Large intestine (tissue), 3 donors: ENCODE results near the gene OLA1. TPM values are rescaled to one million over a fixed set of nuclear protein-coding genes. Genes with fewer than 3 reads are reported as not detected.

ENCODE experiments used
- DNase-seq, 2 donors: peaks; one replicate each; pipeline versions ENCODE4 v3.0.0 to v3.0.0-alpha.2; 2013
- H3K27ac ChIP-seq: one replicate; pipeline ENCODE4 v1.5.1; 2013; ENCODE audit warnings: low read length
- H3K27me3 ChIP-seq: 2 replicates; pipeline ENCODE4 v1.6.1; 2013; ENCODE audit warnings: low read length; ENCODE audit not compliant: control insufficient read depth, insufficient read depth
- H3K36me3 ChIP-seq: 2 replicates; pipeline ENCODE4 v1.6.1; 2013; ENCODE audit warnings: low read length; ENCODE audit not compliant: control insufficient read depth, insufficient read depth
- H3K4me1 ChIP-seq: one replicate; pipeline ENCODE4 v1.6.1; 2013; ENCODE audit warnings: low read length; ENCODE audit not compliant: control insufficient read depth, insufficient read depth
- H3K4me3 ChIP-seq: one replicate; pipeline ENCODE4 v1.5.1; 2013; ENCODE audit warnings: low read length
- H3K9me3 ChIP-seq: one replicate; pipeline ENCODE4 v1.6.1; 2013; ENCODE audit warnings: mild to moderate bottlenecking, low read depth, low read length, moderate library complexity; ENCODE audit not compliant: control insufficient read depth
- WGBS: methylation state at CpG from one replicate; pipeline ENCODE4 v1.1.5; 2013; ENCODE audit warnings: low lambda C conversion rate; ENCODE audit not compliant: insufficient coverage; 5-methylcytosine and 5-hydroxymethylcytosine counted together
- polyA plus RNA-seq: library from polyadenylated mRNA; unstranded; fragments of 120-200 nt; gene quantifications from one replicate; pipeline ENCODE4 v1.2.1, GENCODE V29; 2013

The OLA1 gene
- polyA plus RNA-seq, 1 donor = 150 TPM

DNA sequence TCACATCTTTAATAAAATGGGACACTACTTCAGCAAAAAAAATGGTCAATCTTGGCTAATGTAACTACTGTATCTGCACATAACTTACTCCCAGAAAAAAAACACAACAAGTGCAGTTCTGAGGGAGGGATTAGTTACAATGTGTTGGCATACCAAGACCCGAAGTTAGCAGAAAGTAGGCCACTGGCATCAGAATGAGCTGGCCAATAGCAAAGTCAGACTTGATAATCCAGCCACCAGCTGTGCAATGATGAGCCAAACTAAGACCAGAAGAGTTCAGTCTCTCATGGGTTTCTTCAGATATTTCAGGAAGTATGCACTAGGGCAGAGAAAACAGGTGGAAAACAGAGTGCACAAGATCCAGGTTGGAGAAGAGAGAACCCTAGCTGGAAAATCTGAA is 65.3 kb downstream of the OLA1 start:
- Histone ChIP-seq H3K27ac (no peak overlapping the region), H3K4me1 (no peaks in the 10 kb centered on the region), H3K36me3 (peaks cover 2% of the 10 kb centered on the region), H3K27me3 (no peaks in the 10 kb centered on the region), H3K9me3 (no peaks in the 10 kb centered on the region), H3K4me3 (no peak overlapping the region)
- no peak for DNase-seq
- WGBS = no CpG with 5 or more reads among the region's 1 CpG

DNA sequence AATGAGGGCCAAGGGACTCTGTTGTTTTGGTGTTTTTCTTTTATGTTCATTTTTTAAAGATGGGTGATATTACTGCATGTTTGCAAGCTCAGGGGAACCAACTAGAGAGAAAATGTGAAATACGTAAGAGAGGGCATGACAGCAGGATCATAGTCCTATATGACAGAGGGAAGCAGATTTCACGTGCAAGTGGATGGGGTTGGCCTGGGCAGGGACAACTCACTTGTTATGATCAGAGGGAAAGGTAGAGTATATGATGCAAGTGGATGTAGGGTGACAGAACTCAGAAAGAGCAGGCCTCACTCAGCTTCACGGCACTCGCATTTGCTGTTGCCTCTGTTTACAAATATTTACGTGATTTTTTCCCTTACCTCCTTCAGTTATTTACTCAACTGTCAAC is 67.0 kb downstream of the OLA1 start:
- Histone ChIP-seq H3K9me3 (no peaks in the 10 kb centered on the region), H3K4me3 (no peak overlapping the region), H3K27ac (no peak overlapping the region), H3K4me1 (no peaks in the 10 kb centered on the region), H3K36me3 (no peaks in the 10 kb centered on the region), H3K27me3 (no peaks in the 10 kb centered on the region)
- 94% methylated on average over 2 of the region's 5 CpGs for WGBS
- DNase-seq = no peak

GRCh38 chr2:174180726-174181236 is 67.6 kb downstream of the OLA1 start:
- Histone ChIP-seq H3K27me3 (no peaks in the 10 kb centered on the region), H3K27ac (no peak overlapping the region), H3K36me3 (no peaks in the 10 kb centered on the region), H3K4me3 (no peak overlapping the region), H3K4me1 (no peaks in the 10 kb centered on the region), H3K9me3 (peaks cover 2% of the 10 kb centered on the region)
- no peak for DNase-seq

DNA sequence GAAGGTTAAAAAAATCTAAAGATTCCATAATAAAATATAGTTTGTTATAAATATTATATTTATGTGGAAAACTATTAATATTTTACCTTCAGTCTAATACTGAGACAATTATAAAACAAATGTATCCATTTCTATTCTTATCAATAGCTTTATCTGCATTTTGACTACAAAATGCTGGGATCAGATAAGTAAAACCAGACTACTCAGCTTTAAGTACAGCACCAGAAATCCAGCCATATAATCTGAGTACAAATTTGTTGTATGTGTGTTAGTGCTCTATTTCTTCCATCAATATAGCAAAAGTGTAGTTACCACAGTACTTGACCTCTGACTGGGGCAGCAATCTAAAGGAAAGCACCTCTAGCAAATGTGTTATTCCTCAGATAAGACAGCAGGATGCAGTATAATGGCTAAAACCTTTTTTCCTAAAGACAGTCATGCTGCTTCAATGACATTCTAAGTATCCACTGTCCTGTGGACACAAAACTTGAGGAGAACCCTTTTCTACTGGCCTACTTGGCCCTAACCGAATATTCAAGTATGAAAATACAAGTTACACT is 68.1 kb downstream of the OLA1 start:
- WGBS = no CpG with 5 or more reads among the region's 1 CpG
- no peaks in the 10 kb centered on the region for H3K36me3 ChIP-seq
- H3K9me3 ChIP-seq = peaks cover 8% of the 10 kb centered on the region
- H3K27me3 ChIP-seq = no peaks in the 10 kb centered on the region
- H3K4me3 ChIP-seq = no peak overlapping the region
- H3K27ac ChIP-seq = no peak overlapping the region
- DNase-seq = no peak
- no peaks in the 10 kb centered on the region for H3K4me1 ChIP-seq

- Histone ChIP-seq H3K27me3 (no peaks in the 10 kb centered on the region), H3K36me3 (peaks cover 3% of the 10 kb centered on the region), H3K9me3 (peaks cover 16% of the 10 kb centered on the region), H3K27ac (no peak overlapping the region), H3K4me1 (no peaks in the 10 kb centered on the region), H3K4me3 (no peak overlapping the region)
- no peak for DNase-seq
- WGBS = no CpG with 5 or more reads among the region's 2 CpGs
Observed at GRCh38 chr2:174177316-174177890, 70.9 kb downstream of the OLA1 start.

- Histone ChIP-seq H3K4me3 (no peak overlapping the region), H3K36me3 (peaks cover 7% of the 10 kb centered on the region), H3K4me1 (no peaks in the 10 kb centered on the region), H3K27ac (no peak overlapping the region), H3K27me3 (no peaks in the 10 kb centered on the region), H3K9me3 (peaks cover 21% of the 10 kb centered on the region)
- WGBS = no CpG with 5 or more reads among the region's 1 CpG
- DNase-seq = no peak
Observed at GRCh38 chr2:174176898-174177297, 71.4 kb downstream of the OLA1 start.

GRCh38 chr2:174174741-174175140 is 73.6 kb downstream of the OLA1 start:
- Histone ChIP-seq H3K9me3 (peaks cover 32% of the 10 kb centered on the region), H3K4me3 (no peak overlapping the region)
- no peak for DNase-seq

GRCh38 chr2:174172802-174173355 is 75.5 kb downstream of the OLA1 start:
- peaks cover 41% of the 10 kb centered on the region for H3K9me3 ChIP-seq
- 100% methylated on average over 2 of the region's 5 CpGs for WGBS

More at GRCh38 chr2:174174741-174175140, 73.6 kb downstream of the OLA1 start:
- Histone ChIP-seq H3K4me1 (no peaks in the 10 kb centered on the region), H3K36me3 (peaks cover 7% of the 10 kb centered on the region), H3K27me3 (no peaks in the 10 kb centered on the region), H3K27ac (no peak overlapping the region)
- 83% methylated on average over 1 of the region's 2 CpGs for WGBS

DNA sequence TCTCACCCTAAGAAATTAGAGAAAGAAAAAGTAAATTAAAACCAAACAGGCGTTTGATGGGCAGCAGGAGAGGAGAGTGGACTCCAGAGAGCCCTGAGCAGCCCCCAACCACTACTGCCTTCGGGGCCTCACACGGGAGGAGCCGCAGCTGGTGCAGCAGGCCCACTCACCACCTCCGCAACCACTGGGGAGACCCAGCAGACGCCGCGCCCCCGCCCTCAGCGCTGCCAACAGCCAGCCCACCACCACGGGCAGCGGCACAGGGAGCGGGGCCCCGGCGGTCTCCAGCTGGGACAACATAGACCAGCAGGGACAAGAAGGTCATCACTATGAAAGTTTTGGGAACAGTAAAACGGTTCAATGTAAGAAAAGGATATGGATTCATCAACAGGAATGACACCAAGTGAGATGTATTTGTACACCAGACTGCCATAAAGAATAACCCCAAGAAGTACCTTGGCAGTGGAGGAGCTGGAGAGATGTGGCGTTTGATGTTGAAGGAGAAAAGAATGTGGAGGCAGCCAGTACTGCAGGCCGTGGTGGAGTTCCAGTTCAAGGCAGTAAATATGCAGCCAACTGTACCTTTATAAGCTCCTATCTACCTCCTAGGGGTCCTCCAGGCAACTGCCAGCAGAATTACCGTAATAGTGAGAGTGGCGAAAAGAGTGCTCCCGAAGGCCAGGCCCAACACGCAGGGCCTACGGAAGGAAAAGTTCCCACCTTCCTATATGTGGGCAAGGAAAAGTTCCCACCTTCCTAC is 76.5 kb downstream of the OLA1 start:
- Histone ChIP-seq H3K9me3 (peaks cover 41% of the 10 kb centered on the region), H3K27me3 (no peaks in the 10 kb centered on the region), H3K36me3 (peaks cover 7% of the 10 kb centered on the region), H3K27ac (no peak overlapping the region), H3K4me3 (no peak overlapping the region), H3K4me1 (no peaks in the 10 kb centered on the region)
- whole genome bisulfite sequencing = no CpG with 5 or more reads among the region's 23 CpGs
- no peak for DNase-seq

More at GRCh38 chr2:174172802-174173355, 75.5 kb downstream of the OLA1 start:
- no peak for DNase-seq
- Histone ChIP-seq H3K4me1 (no peaks in the 10 kb centered on the region), H3K27me3 (no peaks in the 10 kb centered on the region), H3K36me3 (peaks cover 7% of the 10 kb centered on the region), H3K4me3 (no peak overlapping the region), H3K27ac (no peak overlapping the region)

- peaks cover 7% of the 10 kb centered on the region for H3K36me3 ChIP-seq
- WGBS = 100% methylated on average over 3 of the region's 3 CpGs
- no peak for DNase-seq
- no peak overlapping the region for H3K4me3 ChIP-seq
- no peak overlapping the region for H3K27ac ChIP-seq
- H3K4me1 ChIP-seq = no peaks in the 10 kb centered on the region
- no peaks in the 10 kb centered on the region for H3K27me3 ChIP-seq
- H3K9me3 ChIP-seq = peaks cover 31% of the 10 kb centered on the region
Observed at GRCh38 chr2:174169372-174169771, 79.0 kb downstream of the OLA1 start.
